OCI-M1 (cell line): ENCODE data around the gene DICER1.

Experiments used
- DNase-seq: peaks from one replicate; lab custom pipeline; 2025; lab: John Stamatoyannopoulos, UW

The DICER1 gene

DNA sequence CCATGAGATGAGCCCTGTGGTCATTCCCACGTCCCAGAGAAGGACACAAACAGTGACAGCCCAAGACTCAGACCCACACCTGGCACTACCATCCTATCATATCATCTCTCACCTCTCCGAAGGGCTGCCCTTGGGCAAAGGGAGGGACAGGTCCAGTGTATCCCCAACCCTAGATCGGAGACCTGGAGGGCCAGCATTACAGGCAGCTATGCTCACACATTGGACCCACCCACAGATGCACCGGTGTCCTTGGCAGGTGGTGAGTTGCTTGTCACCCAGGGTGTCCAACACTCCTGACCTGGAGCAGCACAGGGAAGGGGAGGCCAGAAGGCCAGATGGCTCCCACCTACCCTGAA, 117.4 kb downstream of the DICER1 start:
- DNase-seq: no peak

DNA sequence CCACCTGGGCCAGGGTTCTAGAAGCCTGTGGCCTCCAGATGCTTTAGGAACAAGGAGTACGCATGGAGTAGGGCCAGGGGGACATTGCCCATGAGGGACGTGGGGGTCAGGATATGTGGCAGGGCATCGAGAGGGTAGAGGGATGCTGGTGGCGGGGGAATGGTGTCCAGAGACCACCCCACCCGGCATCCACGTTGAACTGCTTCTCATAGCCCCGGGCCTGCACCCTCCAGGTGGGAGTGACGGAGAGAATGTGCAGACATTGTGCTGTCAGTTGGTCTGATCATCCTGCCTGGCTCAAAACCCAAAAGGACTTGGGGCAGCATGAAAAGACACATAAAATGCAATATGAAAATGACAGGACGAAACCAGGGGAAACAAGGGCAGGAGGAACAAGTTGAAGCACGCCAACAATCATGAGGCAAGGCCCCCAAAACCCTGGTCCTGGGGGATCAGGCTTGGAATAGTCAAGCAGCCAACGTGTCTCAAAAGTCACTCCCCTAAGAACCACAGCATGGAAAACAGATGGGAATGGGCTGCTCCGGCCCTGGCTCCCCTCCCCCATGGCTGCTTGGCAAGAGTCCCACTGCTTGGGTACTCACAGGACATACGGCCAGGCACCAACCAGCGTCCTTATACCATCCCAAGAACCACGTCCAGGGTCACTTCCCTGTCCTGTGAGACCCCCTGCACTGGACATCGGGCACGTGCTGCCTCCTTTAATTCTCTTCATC, 117.9 kb downstream of the DICER1 start:
- no peak for DNase-seq

DNA sequence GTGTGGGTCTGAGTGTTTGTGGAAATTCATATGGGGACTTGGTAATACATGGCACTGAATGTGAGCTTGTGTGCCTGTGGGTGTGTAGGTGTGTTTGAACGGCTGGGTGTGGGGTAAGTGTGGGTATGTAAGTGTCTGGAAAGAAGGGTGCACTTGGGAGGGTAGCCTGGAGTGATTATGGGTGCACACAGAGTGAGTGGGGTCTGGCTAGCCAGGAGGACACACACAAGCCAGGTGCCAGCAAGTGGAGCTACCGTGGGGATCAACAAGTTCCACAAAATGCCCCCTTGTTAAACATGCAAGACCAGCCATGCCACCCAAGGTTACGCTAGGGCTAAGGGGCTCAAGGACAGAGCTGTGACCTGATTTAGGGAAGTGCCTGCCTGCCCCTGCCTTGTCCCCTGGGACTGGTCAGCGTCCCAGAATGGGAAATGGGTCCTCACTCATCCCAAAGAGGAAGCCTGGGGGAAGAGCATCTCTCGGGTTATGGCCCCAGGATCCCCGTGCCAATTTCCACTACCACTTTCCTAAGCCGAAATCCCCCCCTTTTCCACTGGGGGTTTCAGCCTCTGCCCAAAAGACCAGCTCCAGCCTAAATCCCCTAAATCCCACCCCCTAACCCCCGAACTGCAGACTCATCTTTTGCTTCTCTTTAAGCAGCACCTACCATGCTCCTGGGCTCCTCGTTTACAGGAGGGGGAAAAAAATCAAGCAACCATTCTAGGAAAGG, 118.6 kb downstream of the DICER1 start:
- no peak for DNase-seq

DNA sequence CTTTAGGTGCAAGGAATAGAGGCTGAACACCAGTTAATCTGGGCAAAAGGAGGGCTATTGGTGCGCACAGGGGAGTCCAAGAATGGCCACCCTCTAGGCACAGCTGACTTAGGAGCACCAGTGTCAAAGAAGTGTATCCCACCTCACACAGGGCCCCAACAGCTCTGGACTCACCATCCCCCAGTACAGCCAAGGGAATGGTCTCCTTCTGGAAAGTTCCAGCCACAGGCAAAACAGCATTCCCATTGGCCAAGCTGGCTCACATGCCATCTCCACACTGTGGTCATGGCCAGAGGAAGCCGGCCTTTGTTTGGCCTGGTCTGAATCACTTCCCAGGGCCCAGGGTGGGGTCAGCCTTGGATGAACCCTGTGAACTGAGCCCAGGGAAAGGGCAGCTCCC, 120.1 kb downstream of the DICER1 start:
- DNase-seq: no peak
